Neural cell (in vitro differentiated cells): ENCODE results near the gene MAPK1.

Experiments
- CTCF ChIP-seq: fragments of 450-650 bp; IDR thresholded peaks from 2 replicates; pipeline ENCODE4 v1.5.1; 2014; ENCODE audit warnings: antibody characterized with exemption, mild to moderate bottlenecking, moderate library complexity; ENCODE audit not compliant: poor library complexity, severe bottlenecking
- EP300 ChIP-seq: fragments of 450-650 bp; conservative IDR thresholded peaks from 2 replicates; pipeline ENCODE4 v1.6.1; 2014; ENCODE audit warnings: antibody characterized with exemption, mild to moderate bottlenecking, moderate library complexity; ENCODE audit not compliant: poor library complexity, severe bottlenecking
- EZH2 ChIP-seq: fragments of 200-600, 300-800 bp; shearing (Covaris generic), sonication (generic); IDR thresholded peaks from 2 replicates; pipeline ENCODE4 v1.6.1; 2014; ENCODE audit warnings: antibody characterized with exemption, low read length, borderline replicate concordance, mild to moderate bottlenecking; ENCODE audit not compliant: insufficient read depth, poor library complexity, severe bottlenecking
- MXI1 ChIP-seq: fragments of 450-650 bp; conservative IDR thresholded peaks from 2 replicates; pipeline ENCODE4 v1.6.1; 2014; ENCODE audit warnings: antibody characterized with exemption, mild to moderate bottlenecking; ENCODE audit not compliant: poor library complexity, severe bottlenecking
- POLR2AphosphoS5 ChIP-seq: IDR thresholded peaks from 2 replicates; pipeline ENCODE4 v1.6.1; 2012
- REST ChIP-seq: IDR thresholded peaks from 2 replicates; pipeline ENCODE4 v1.6.1; 2012; ENCODE audit warnings: borderline replicate concordance
- SMC3 ChIP-seq: fragments of 450-650 bp; conservative IDR thresholded peaks from 2 replicates; pipeline ENCODE4 v1.6.1; 2014; ENCODE audit warnings: antibody characterized with exemption, mild to moderate bottlenecking, moderate library complexity; ENCODE audit not compliant: poor library complexity
- TAF1 ChIP-seq: IDR thresholded peaks from 2 replicates; pipeline ENCODE4 v1.6.1; 2012; ENCODE audit warnings: low read depth

- TF ChIP-seq CTCF (no peak), POLR2AphosphoS5 (no peak), REST (no peak), SMC3 (no peak), TAF1 (no peak), EZH2 (no peak), EP300 (no peak), MXI1 (no peak)
These were observed 140.3 kb downstream of the MAPK1 start for GRCh38 chr22:21727159-21727558.
